SK-MEL-5 (cell line): ENCODE measurements around the gene CSKMT. TPM values are rescaled to one million over a fixed set of nuclear protein-coding genes. Genes with fewer than 3 reads are reported as not detected.
"Not testable (repeated sequence)": the region's sequence is repeated elsewhere in the genome, so short reads cannot be mapped to it uniquely, and the experiment has no call there.

ENCODE experiments used
- DNase-seq: peaks from one replicate; pipeline ENCODE4 v3.0.0-alpha.2; 2016; ENCODE audit warnings: low read depth, low spot score
- in situ Hi-C: cut with HindIII; loops from 2 replicates; pipeline ENCODE4 v1.10.0; 2016; ENCODE audit warnings: low sequenced_read_pairs, high pct_unique_total_duplicates, low pct_unique_long_range_greater_than_20kb
- polyA plus RNA-seq, 2 experiments: library from polyadenylated mRNA; depleted of rRNA; stranded (reverse); fragments of >200 nt; gene quantifications; 2 replicates each; pipeline ENCODE4 v1.2.3, GENCODE V29; 2015
- total RNA-seq: library from RNA; depleted of rRNA; stranded (reverse); fragments of >200 nt; shearing (Covaris generic); gene quantifications from 2 replicates; pipeline ENCODE4 v1.2.3, GENCODE V29; 2014; rRNA removed

The CSKMT gene
- total RNA-seq = 4.5 and 6.5 TPM in 2 replicates
- 1.7 and 2.0 TPM in 2 replicates for polyA plus RNA-seq (2015; cell fraction: cytosol; rRNA removed)
- polyA plus RNA-seq (2015; cell fraction: nucleus; rRNA removed) = 9.7 and 26.8 TPM in 2 replicates

DNA sequence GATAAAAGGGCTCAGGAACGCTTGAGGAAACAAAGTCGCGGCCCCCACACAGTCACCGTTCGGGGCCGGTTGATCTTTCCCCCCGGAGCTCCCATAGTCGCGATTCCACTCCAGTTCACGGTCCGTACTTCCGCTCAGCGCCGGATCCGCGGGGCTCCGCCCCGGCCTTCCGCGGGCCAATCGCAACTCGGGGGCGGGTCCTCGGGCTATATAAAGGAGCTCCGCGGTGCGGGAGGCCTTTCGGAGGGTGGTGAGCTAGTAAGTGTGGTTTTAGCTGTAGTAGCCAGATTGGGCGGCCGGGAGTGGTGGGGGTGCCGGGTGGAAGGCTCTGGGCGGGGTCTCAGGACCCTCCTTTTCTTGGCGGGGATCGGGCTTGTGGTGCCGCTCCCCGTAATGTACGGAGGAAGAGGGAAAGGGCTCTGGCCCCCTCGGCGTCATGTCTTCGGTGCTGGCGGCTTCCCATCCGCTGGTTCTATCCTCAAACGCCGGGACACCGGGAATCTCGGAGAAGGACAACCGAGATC is at the start of gene CSKMT, which contains the start of gene C11orf98:
TSS of gene CSKMT (plus strand) at position 238 of the 524 bp plus-strand sequence. CDS start 568 bp downstream, outside the sequence.
TSS of gene C11orf98 (minus strand) at position 136 of the 524 bp plus-strand sequence. CDS start at position 95, 41 bp downstream.
- in situ Hi-C loops = no loop called here
- peak; percentile 87 for DNase-seq

DNA sequence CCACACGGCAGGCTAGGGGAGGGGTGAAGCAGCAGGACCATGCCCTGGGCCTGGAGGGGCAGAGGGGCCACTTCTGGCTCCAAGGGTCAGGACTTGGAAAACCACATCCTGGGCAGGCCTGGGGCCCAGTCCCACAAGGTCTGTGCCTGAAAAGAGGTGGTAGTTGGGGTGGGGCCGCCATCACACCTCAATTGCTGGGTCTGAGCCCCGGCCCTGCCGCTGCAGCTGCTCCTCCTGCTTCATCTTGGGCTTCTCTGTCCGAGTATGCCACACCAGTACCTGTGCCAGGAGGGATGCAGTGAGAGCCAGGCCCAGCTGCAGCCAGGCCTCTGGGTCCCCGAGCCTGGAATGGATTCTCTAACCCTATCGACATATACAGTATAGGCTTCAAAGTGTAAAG is 49.6 kb upstream of the CSKMT start:
- DNase-seq = no peak
- in situ Hi-C loops = no loop called here

DNA sequence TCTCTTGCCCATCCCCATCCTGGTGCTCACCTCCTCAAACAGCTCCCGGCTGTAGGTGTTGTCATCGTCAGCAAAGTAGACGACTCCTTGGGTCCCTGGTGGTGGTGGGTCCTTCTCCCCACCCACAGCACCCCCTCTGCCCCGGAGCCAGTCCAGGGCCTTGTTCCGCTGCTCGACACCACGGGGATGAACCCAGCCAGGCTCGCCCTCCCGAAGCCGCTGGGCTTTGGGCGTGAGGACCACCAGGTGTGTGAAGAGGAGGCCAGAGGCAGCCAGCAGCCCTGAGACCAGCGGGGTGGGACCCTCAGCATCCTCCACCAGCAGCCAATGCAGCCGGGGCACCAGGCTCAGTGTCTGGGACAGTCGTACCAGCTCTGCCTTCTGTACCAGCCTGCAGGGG is 48.2 kb upstream of the CSKMT start:
- in situ Hi-C loops, DNase-seq: not testable (repeated sequence)

- no peak for DNase-seq
- in situ Hi-C loops = no loop called here
Measured at GRCh38 chr11:62621027-62621566, 44.0 kb upstream of the CSKMT start.

GRCh38 chr11:62621567-62622470 is 43.3 kb upstream of the CSKMT start, which contains the start of gene B3GAT3:
B3GAT3 (minus strand) TSS chr11:62621986; CDS start chr11:62621947, 39 bp downstream.
- in situ Hi-C loops = no loop called here
- DNase-seq = peak; percentile 95

GRCh38 chr11:62622476-62623089 is 42.5 kb upstream of the CSKMT start:
- in situ Hi-C loops = no loop called here
- no peak for DNase-seq

- in situ Hi-C loops = no loop called here
- peak; percentile 18 for DNase-seq
Measured at GRCh38 chr11:62627713-62628112, 37.4 kb upstream of the CSKMT start.

GRCh38 chr11:62632492-62632891 is 32.6 kb upstream of the CSKMT start:
- in situ Hi-C loops = no loop called here
- no peak for DNase-seq

DNA sequence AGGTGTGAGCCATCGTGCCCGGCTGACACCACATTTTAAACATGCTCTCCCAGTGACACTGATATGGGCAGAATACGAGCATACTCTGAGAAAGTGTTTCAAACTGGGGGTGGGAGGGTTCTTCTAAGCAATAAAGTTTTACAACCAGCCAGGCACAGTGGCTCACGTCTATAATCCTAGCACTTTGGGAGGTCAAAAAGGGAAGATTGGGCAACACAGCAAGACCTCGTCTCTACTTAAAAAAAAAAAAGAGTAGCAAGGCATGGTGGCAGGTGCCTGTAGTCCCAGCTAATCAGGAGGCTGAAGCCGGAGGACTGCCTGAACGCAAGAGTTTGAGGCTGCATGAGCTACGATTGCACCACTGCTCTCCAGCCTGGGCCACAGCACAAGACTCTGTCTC is 20.9 kb upstream of the CSKMT start:
- no peak for DNase-seq
- in situ Hi-C loops = no loop called here

DNA sequence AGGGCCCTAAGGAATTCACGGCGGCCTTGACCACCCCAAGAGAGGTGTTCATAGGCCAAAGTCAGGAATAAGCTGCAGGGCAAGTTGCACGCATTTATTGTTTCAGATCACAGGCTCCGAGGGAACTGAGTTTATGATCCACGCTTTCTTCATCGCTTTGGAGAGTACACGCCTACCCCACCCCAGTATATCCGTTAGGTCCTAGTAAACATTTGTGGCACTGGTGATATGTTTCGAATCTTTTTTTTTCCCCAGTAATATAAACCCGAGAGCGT is 19.5 kb upstream of the CSKMT start:
- no peak for DNase-seq
- in situ Hi-C loops = no loop called here

GRCh38 chr11:62645946-62646824 is 18.9 kb upstream of the CSKMT start, which contains the start of gene GANAB:
GANAB (minus strand) TSS chr11:62646613; CDS start chr11:62646599, 14 bp downstream.
- in situ Hi-C loops = no loop called here
- peak; percentile 96 for DNase-seq

GRCh38 chr11:62646825-62647608 is 18.1 kb upstream of the CSKMT start:
- in situ Hi-C loops = no loop called here
- no peak for DNase-seq

DNA sequence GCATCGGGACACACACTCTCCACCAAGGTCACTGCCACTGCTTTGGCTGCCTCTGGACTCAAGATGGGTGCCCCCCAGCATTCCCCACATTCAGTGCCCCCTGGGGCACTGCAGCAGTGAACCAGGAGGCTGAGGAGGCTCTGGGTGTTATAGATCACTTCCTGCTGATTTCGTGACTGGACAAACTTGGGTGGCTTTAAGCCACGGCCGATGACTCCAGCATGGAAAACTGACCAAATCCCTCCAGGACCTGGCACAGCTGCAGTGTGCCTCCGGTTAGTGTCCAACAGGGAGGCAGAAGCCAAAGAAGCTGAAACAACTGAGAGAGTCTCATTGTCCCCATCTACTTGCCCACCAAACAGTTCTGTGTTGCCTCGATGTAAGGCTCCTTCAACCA is 17.5 kb upstream of the CSKMT start:
- in situ Hi-C loops = no loop called here
- DNase-seq = no peak

- no peak for DNase-seq
- in situ Hi-C loops = no loop called here
Measured at GRCh38 chr11:62648185-62648966, 16.7 kb upstream of the CSKMT start.

GRCh38 chr11:62648967-62649364 is 16.1 kb upstream of the CSKMT start:
- DNase-seq = no peak
- in situ Hi-C loops = no loop called here

DNA sequence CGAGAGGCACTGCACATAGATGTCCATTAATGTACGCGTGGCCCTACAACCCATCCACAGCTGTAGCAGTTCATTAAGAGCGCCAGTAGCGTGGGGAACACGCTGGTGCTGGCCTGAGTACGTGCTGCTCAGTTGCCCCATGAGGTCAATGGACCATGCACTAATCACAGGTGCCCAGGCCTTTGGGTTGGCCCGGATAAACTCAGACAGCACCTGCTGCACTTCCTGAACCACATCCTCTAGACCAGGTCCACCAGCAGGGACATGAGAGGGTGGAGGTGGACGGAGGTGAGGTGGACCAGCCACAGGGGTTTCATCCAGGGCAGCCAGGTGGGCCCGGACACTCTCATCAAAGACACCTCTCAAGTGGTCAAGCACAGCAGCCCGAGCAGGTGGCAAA is 15.6 kb upstream of the CSKMT start:
- in situ Hi-C loops = no loop called here
- no peak for DNase-seq
